GM21390 (cell line): Measurements from ENCODE around the gene TMEM200C.

Experiments
- ATAC-seq: cut with Tn5 transposase; IDR thresholded peaks from one replicate; pipeline ENCODE4 v1.9.1; 2021; ENCODE audit not compliant: unreplicated experiment

Gene TMEM200C

GRCh38 chr18:5895299-5895875 lies at the start of gene TMEM200C:
Gene TMEM200C (minus strand): TSS chr18:5895522. CDS start chr18:5892063, 3,459 bp downstream.
- ATAC-seq: no peak

GRCh38 chr18:5944448-5944847 lies 49.1 kb upstream of the TMEM200C start:
- ATAC-seq: no peak

GRCh38 chr18:5943514-5943913 lies 48.2 kb upstream of the TMEM200C start:
- no peak for ATAC-seq

- no peak for ATAC-seq
Measured at GRCh38 chr18:5942591-5942990, 47.3 kb upstream of the TMEM200C start.

- ATAC-seq: no peak
Measured at GRCh38 chr18:5941890-5942289, 46.6 kb upstream of the TMEM200C start.

- ATAC-seq: no peak
Measured at GRCh38 chr18:5939801-5940667, 44.7 kb upstream of the TMEM200C start.

GRCh38 chr18:5937795-5938194 lies 42.5 kb upstream of the TMEM200C start:
- no peak for ATAC-seq

GRCh38 chr18:5937121-5937520 lies 41.8 kb upstream of the TMEM200C start:
- ATAC-seq: no peak

- ATAC-seq: no peak
Measured at GRCh38 chr18:5930789-5931188, 35.5 kb upstream of the TMEM200C start.

- no peak for ATAC-seq
Measured at GRCh38 chr18:5918205-5918858, 23.0 kb upstream of the TMEM200C start.

GRCh38 chr18:5914951-5915350 lies 19.6 kb upstream of the TMEM200C start:
- ATAC-seq: no peak

- ATAC-seq: no peak
Measured at GRCh38 chr18:5914016-5914415, 18.7 kb upstream of the TMEM200C start.

- ATAC-seq: no peak
Measured at GRCh38 chr18:5912566-5912965, 17.2 kb upstream of the TMEM200C start.

GRCh38 chr18:5909125-5909524 lies 13.8 kb upstream of the TMEM200C start:
- ATAC-seq: no peak

- ATAC-seq: no peak
Measured at GRCh38 chr18:5903386-5903785, 8.1 kb upstream of the TMEM200C start.

- ATAC-seq: no peak
Measured at GRCh38 chr18:5900262-5900661, 4.9 kb upstream of the TMEM200C start.

GRCh38 chr18:5899835-5900234 lies 4.5 kb upstream of the TMEM200C start:
- ATAC-seq: no peak

- no peak for ATAC-seq
Measured at GRCh38 chr18:5895876-5896740, 786 bp upstream of the TMEM200C start.

GRCh38 chr18:5894611-5895298 lies 567 bp downstream of the TMEM200C start:
- ATAC-seq: no peak

- ATAC-seq: no peak
Measured at GRCh38 chr18:5893956-5894610, 1.2 kb downstream of the TMEM200C start.
